ENCODE measurements around the gene SMAD9. TPM values are rescaled to one million over a fixed set of nuclear protein-coding genes. Genes with fewer than 3 reads are reported as not detected.

The SMAD9 gene
- total RNA-seq (2014; rRNA removed), result 5.1 and 6.8 TPM in 2 replicates
- polyA plus RNA-seq (2012), result 2.2 TPM

GRCh38 chr13:36919833-36920615 lies at the start of gene SMAD9:
SMAD9 (minus strand) TSS chr13:36920238; CDS start chr13:36879689, 40,549 bp downstream.
- peak; percentile 59 for DNase-seq (ENCODE audit: low read depth)

GRCh38 chr13:36966404-36966803 lies 46.4 kb upstream of the SMAD9 start:
- peak; percentile 24 for DNase-seq (ENCODE audit: low read depth)

GRCh38 chr13:36965767-36966166 lies 45.7 kb upstream of the SMAD9 start:
- DNase-seq (ENCODE audit: low read depth), result peak; percentile 87

- DNase-seq (ENCODE audit: low read depth), result no peak
Measured at GRCh38 chr13:36959456-36960116, 39.5 kb upstream of the SMAD9 start.

GRCh38 chr13:36954542-36954941 lies 34.5 kb upstream of the SMAD9 start:
- peak; percentile 19 for DNase-seq (ENCODE audit: low read depth)

GRCh38 chr13:36950920-36951319 lies 30.9 kb upstream of the SMAD9 start:
- DNase-seq (ENCODE audit: low read depth), result no peak

- no peak for DNase-seq (ENCODE audit: low read depth)
Measured at GRCh38 chr13:36950330-36950729, 30.3 kb upstream of the SMAD9 start.

- no peak for DNase-seq (ENCODE audit: low read depth)
Measured at GRCh38 chr13:36945078-36945477, 25.0 kb upstream of the SMAD9 start.

GRCh38 chr13:36925603-36926002 lies 5.6 kb upstream of the SMAD9 start:
- no peak for DNase-seq (ENCODE audit: low read depth)

GRCh38 chr13:36924001-36924400 lies 4.0 kb upstream of the SMAD9 start:
- DNase-seq (ENCODE audit: low read depth), result no peak

GRCh38 chr13:36921631-36922301 lies 1.7 kb upstream of the SMAD9 start:
- DNase-seq (ENCODE audit: low read depth), result no peak

- DNase-seq (ENCODE audit: low read depth), result no peak
Measured at GRCh38 chr13:36920616-36921185, 663 bp upstream of the SMAD9 start.

- DNase-seq (ENCODE audit: low read depth), result peak; percentile 38
Measured at GRCh38 chr13:36919171-36919832, 736 bp downstream of the SMAD9 start.

GRCh38 chr13:36918246-36919131 lies 1.5 kb downstream of the SMAD9 start:
- peak; percentile 28 for DNase-seq (ENCODE audit: low read depth)

GRCh38 chr13:36917311-36917710 lies 2.7 kb downstream of the SMAD9 start:
- no peak for DNase-seq (ENCODE audit: low read depth)

- DNase-seq (ENCODE audit: low read depth), result no peak
Measured at GRCh38 chr13:36915896-36916640, 4.0 kb downstream of the SMAD9 start.

GRCh38 chr13:36915106-36915505 lies 4.9 kb downstream of the SMAD9 start:
- DNase-seq (ENCODE audit: low read depth), result no peak

GRCh38 chr13:36914648-36915047 lies 5.4 kb downstream of the SMAD9 start:
- DNase-seq (ENCODE audit: low read depth), result no peak

GRCh38 chr13:36913463-36913862 lies 6.6 kb downstream of the SMAD9 start:
- DNase-seq (ENCODE audit: low read depth), result no peak

GRCh38 chr13:36912973-36913372 lies 7.1 kb downstream of the SMAD9 start:
- no peak for DNase-seq (ENCODE audit: low read depth)
